H9 (cell line): ENCODE results near the gene CTPS2. TPM values are rescaled to one million over a fixed set of nuclear protein-coding genes. Genes with fewer than 3 reads are reported as not detected.

Experiments used
- DNase-seq: peaks from one replicate; pipeline ENCODE4 v3.0.0-alpha.2; 2017
- H2AFZ ChIP-seq: one replicate; pipeline ENCODE4 v1.6.1; 2013; ENCODE audit warnings: mild to moderate bottlenecking, low read length, control low read depth, moderate library complexity
- H2AK5ac ChIP-seq: 2 replicates; pipeline ENCODE4 v1.6.1; 2013; ENCODE audit warnings: low read length, control low read depth, mixed read lengths; ENCODE audit not compliant: insufficient read length
- H2BK120ac ChIP-seq: one replicate; pipeline ENCODE4 v1.6.1; 2013; ENCODE audit warnings: low read depth, mild to moderate bottlenecking, low read length, control low read depth, inconsistent platforms; ENCODE audit not compliant: poor library complexity, severe bottlenecking
- H2BK12ac ChIP-seq: 2 replicates; pipeline ENCODE4 v1.6.1; 2013; ENCODE audit warnings: low read length, control low read depth, mixed read lengths, low read depth; ENCODE audit not compliant: insufficient read length
- H2BK15ac ChIP-seq: 2 replicates; pipeline ENCODE4 v1.6.1; 2013; ENCODE audit warnings: low read depth, low read length, control low read depth
- H2BK20ac ChIP-seq: one replicate; pipeline ENCODE4 v1.6.1; 2013; ENCODE audit warnings: low read depth, mild to moderate bottlenecking, low read length, control low read depth, inconsistent platforms; ENCODE audit not compliant: poor library complexity, severe bottlenecking
- H2BK5ac ChIP-seq: 2 replicates; pipeline ENCODE4 v1.6.1; 2013; ENCODE audit warnings: low read length, control low read depth, mixed read lengths; ENCODE audit not compliant: insufficient read length
- H3K14ac ChIP-seq: 2 replicates; pipeline ENCODE4 v1.6.1; 2013; ENCODE audit warnings: low read length, control low read depth; ENCODE audit not compliant: insufficient read depth
- H3K18ac ChIP-seq: 2 replicates; pipeline ENCODE4 v1.6.1; 2013; ENCODE audit warnings: low read depth, mild to moderate bottlenecking, mixed read lengths, low read length, control low read depth; ENCODE audit not compliant: insufficient read length
- H3K23ac ChIP-seq: 2 replicates; pipeline ENCODE4 v1.6.1; 2013; ENCODE audit warnings: low read length, control low read depth, mixed read lengths, low read depth; ENCODE audit not compliant: insufficient read length
- H3K23me2 ChIP-seq: 2 replicates; pipeline ENCODE4 v1.6.1; 2013; ENCODE audit warnings: low read depth, mild to moderate bottlenecking, mixed read lengths, low read length, control low read depth; ENCODE audit not compliant: insufficient read length, poor library complexity, severe bottlenecking
- H3K27ac ChIP-seq: 2 replicates; pipeline ENCODE4 v1.5.1; 2013; ENCODE audit warnings: low read length, control low read depth, mixed read lengths, low read depth; ENCODE audit not compliant: insufficient read length
- H3K27me3 ChIP-seq: 2 replicates; pipeline ENCODE4 v1.6.1; 2013; ENCODE audit warnings: low read length, control low read depth, inconsistent platforms; ENCODE audit not compliant: insufficient read depth
- H3K4ac ChIP-seq: 2 replicates; pipeline ENCODE4 v1.6.1; 2013; ENCODE audit warnings: low read depth, mild to moderate bottlenecking, control low read depth, inconsistent platforms, low read length, moderate library complexity
- H3K4me1 ChIP-seq: 2 replicates; pipeline ENCODE4 v1.6.1; 2013; ENCODE audit warnings: low read length, control low read depth, inconsistent platforms; ENCODE audit not compliant: insufficient read depth
- H3K4me2 ChIP-seq: 2 replicates; pipeline ENCODE4 v1.6.1; 2013; ENCODE audit warnings: low read length, control low read depth, mixed read lengths; ENCODE audit not compliant: insufficient read length, insufficient read depth
- H3K56ac ChIP-seq: 2 replicates; pipeline ENCODE4 v1.6.1; 2013; ENCODE audit warnings: low read depth, mild to moderate bottlenecking, mixed read lengths, low read length, control low read depth; ENCODE audit not compliant: insufficient read length
- H3K79me1 ChIP-seq: 2 replicates; pipeline ENCODE4 v1.6.1; 2013; ENCODE audit warnings: low read depth, mild to moderate bottlenecking, moderate library complexity, low read length, control low read depth, inconsistent platforms; ENCODE audit not compliant: insufficient read depth, poor library complexity, severe bottlenecking
- H3K79me2 ChIP-seq: 2 replicates; pipeline ENCODE4 v1.6.1; 2013; ENCODE audit warnings: low read length, control low read depth, inconsistent platforms; ENCODE audit not compliant: insufficient read depth
- H3K9ac ChIP-seq: 2 replicates; pipeline ENCODE4 v1.6.1; 2013; ENCODE audit warnings: low read length, control low read depth, mixed read lengths; ENCODE audit not compliant: insufficient read length; ENCODE audit errors: extremely low read depth
- H3K9me3 ChIP-seq: one replicate; pipeline ENCODE4 v1.6.1; 2013; ENCODE audit warnings: low read depth, low read length, inconsistent platforms; ENCODE audit not compliant: control insufficient read depth
- H3T11ph ChIP-seq: one replicate; pipeline ENCODE4 v1.6.1; 2013; ENCODE audit warnings: mild to moderate bottlenecking, low read length, control low read depth, inconsistent platforms
- H4K20me1 ChIP-seq: one replicate; pipeline ENCODE4 v1.6.1; 2013; ENCODE audit not compliant: control insufficient read depth, insufficient read length, insufficient read depth
- H4K5ac ChIP-seq: 2 replicates; pipeline ENCODE4 v1.6.1; 2013; ENCODE audit warnings: low read depth, mild to moderate bottlenecking, mixed read lengths, low read length, control low read depth; ENCODE audit not compliant: insufficient read length
- H4K8ac ChIP-seq: replicated peaks from 2 replicates; pipeline ENCODE4 v1.6.1; 2013; ENCODE audit warnings: low read length, control low read depth, mixed read lengths, low read depth; ENCODE audit not compliant: insufficient read length
- H4K91ac ChIP-seq: 2 replicates; pipeline ENCODE4 v1.6.1; 2013; ENCODE audit warnings: low read depth, mild to moderate bottlenecking, moderate library complexity, mixed read lengths, low read length, control low read depth; ENCODE audit not compliant: insufficient read length
- H3K27ac Mint-ChIP-seq, 3 experiments: 2 replicates in 2 of 3; 3 replicates in 1 of 3; pipeline ENCODE4 v1.8.0; 2020 to 2021; ENCODE audit warnings: mixed read lengths in 3 of 3, mild to moderate bottlenecking in 1 of 3, moderate library complexity in 1 of 3
- H3K27me3 Mint-ChIP-seq: 2 replicates; pipeline ENCODE4 v1.8.0; 2021; ENCODE audit warnings: low read depth, mild to moderate bottlenecking, moderate library complexity, mixed read lengths
- H3K36me3 Mint-ChIP-seq, 3 experiments: 2 replicates in 2 of 3; 3 replicates in 1 of 3; pipeline ENCODE4 v1.8.0; 2020 to 2021; ENCODE audit warnings: low read depth in 3 of 3, mixed read lengths in 3 of 3; ENCODE audit not compliant: insufficient read depth in 1 of 3
- H3K4me1 Mint-ChIP-seq, 2 experiments: 2 replicates each; pipeline ENCODE4 v1.8.0; 2020; ENCODE audit warnings: mixed read lengths in 2 of 2
- H3K4me3 Mint-ChIP-seq, 2 experiments: 2 replicates in 1 of 2; 3 replicates in 1 of 2; pipeline ENCODE4 v1.8.0; 2020 to 2021; ENCODE audit warnings: mild to moderate bottlenecking in 2 of 2, mixed read lengths in 2 of 2, moderate library complexity in 1 of 2
- H3K9me3 Mint-ChIP-seq, 2 experiments: 2 replicates in 1 of 2; 3 replicates in 1 of 2; pipeline ENCODE4 v1.8.0; 2020; ENCODE audit warnings: mild to moderate bottlenecking in 2 of 2, mixed read lengths in 2 of 2, moderate library complexity in 1 of 2
- WGBS: extraction: QIAGEN DNeasy Blood & Tissue Kit; methylation state at CpG from one replicate; pipeline ENCODE4 v1.1.7; 2013; ENCODE audit warnings: missing lambda C conversion rate, low lambda C conversion rate, mixed read lengths; ENCODE audit not compliant: insufficient read length; ENCODE audit errors: extremely low coverage; 5-methylcytosine and 5-hydroxymethylcytosine counted together
- total RNA-seq: library from RNA; stranded (reverse); gene quantifications from 2 replicates; pipeline ENCODE4 v1.2.1, GENCODE V29; 2021
- TF ChIP-seq, protein P1 (sequence below): fragments of 200-600 bp; sonication (generic); conservative IDR thresholded peaks from 3 replicates; pipeline ENCODE4 v1.8.0; 2021; ENCODE audit warnings: antibody characterized with exemption, mild to moderate bottlenecking

The CTPS2 gene
- total RNA-seq, 1 experiment from 2014 or later, result 69.7 TPM

DNA sequence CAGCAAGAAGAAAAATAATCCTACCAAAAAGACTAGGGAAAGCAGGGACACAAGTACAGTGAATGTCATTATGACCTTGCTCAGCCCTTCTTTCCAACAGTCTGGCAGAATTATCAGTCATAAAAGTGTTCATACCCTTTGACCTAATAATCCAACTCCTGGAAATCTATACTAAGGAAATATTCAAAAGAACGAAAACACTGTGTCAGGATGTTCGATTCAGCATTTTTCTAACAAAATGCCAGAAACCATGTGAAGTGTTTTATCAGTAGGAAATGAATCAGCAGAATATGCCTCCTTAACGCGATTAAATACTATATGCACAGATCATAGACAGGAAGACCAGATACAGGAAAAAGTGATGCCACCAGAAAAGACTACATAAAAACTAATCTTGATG lies 78.7 kb downstream of the CTPS2 start:
- H3K27ac ChIP-seq, result no peak overlapping the region

More for the DNA sequence above, 78.7 kb downstream of the CTPS2 start:
- Histone ChIP-seq H2BK120ac (no peak overlapping the region), H3K18ac (no peak overlapping the region), H3K27me3 (no peaks in the 10 kb centered on the region), H2AFZ (no peak overlapping the region), H2BK5ac (no peak overlapping the region), H2AK5ac (no peak overlapping the region), H2BK20ac (no peak overlapping the region), H4K8ac (no peak overlapping the region), H3K4me1 (peaks cover 7% of the 10 kb centered on the region), H3K14ac (no peak overlapping the region), H3K9ac (no peak overlapping the region), H3K56ac (no peak overlapping the region), H3K4ac (no peak overlapping the region), H4K91ac (no peak overlapping the region), H4K5ac (no peak overlapping the region), H3K23me2 (no peaks in the 10 kb centered on the region), H2BK12ac (no peak overlapping the region), H3K79me2 (no peaks in the 10 kb centered on the region), H3K79me1 (no peaks in the 10 kb centered on the region), H3K4me2 (no peak overlapping the region), H2BK15ac (no peak overlapping the region), H4K20me1 (no peaks in the 10 kb centered on the region), H3K23ac (no peak overlapping the region), H3K9me3 (no peaks in the 10 kb centered on the region), H3T11ph (no peak overlapping the region)
- Mint-ChIP-seq H3K4me3 (no peak overlapping the region), H3K9me3 (no peaks in the 10 kb centered on the region; a peak in 1 of 5 replicates), H3K27ac (no peak overlapping the region; a peak in 1 of 7 replicates), H3K27me3 (no peaks in the 10 kb centered on the region), H3K4me1 (peaks cover 21% of the 10 kb centered on the region in 2 experiments), H3K36me3 (peaks cover 30 to 67% (median 50%) of the 10 kb centered on the region in 3 experiments)
- TF ChIP-seq, protein P1, sequence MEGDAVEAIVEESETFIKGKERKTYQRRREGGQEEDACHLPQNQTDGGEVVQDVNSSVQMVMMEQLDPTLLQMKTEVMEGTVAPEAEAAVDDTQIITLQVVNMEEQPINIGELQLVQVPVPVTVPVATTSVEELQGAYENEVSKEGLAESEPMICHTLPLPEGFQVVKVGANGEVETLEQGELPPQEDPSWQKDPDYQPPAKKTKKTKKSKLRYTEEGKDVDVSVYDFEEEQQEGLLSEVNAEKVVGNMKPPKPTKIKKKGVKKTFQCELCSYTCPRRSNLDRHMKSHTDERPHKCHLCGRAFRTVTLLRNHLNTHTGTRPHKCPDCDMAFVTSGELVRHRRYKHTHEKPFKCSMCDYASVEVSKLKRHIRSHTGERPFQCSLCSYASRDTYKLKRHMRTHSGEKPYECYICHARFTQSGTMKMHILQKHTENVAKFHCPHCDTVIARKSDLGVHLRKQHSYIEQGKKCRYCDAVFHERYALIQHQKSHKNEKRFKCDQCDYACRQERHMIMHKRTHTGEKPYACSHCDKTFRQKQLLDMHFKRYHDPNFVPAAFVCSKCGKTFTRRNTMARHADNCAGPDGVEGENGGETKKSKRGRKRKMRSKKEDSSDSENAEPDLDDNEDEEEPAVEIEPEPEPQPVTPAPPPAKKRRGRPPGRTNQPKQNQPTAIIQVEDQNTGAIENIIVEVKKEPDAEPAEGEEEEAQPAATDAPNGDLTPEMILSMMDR, result no peak
- WGBS, result no CpG with 5 or more reads among the region's 4 CpGs
- DNase-seq, result no peak
